Activated CD4-positive, alpha-beta T cell treated with anti-CD3 and anti-CD28 coated beads, Interleukin-2, amount 50 U/mL, for 24 hours (primary cell): ENCODE measurements around the gene DHX34.
A peak's percentile ranks its signal among the peaks of the same experiment; 100 is the strongest.
"Not testable (repeated sequence)": the region's sequence is repeated elsewhere in the genome, so short reads cannot be mapped to it uniquely, and the experiment has no call there.

Source experiments
- DNase-seq, 2 donors: peaks; one replicate each; pipeline ENCODE4 v3.0.0-alpha.2; 2020; ENCODE audit warnings: low read depth in 1 of 2, low spot score in 1 of 2

The DHX34 gene, protein sequence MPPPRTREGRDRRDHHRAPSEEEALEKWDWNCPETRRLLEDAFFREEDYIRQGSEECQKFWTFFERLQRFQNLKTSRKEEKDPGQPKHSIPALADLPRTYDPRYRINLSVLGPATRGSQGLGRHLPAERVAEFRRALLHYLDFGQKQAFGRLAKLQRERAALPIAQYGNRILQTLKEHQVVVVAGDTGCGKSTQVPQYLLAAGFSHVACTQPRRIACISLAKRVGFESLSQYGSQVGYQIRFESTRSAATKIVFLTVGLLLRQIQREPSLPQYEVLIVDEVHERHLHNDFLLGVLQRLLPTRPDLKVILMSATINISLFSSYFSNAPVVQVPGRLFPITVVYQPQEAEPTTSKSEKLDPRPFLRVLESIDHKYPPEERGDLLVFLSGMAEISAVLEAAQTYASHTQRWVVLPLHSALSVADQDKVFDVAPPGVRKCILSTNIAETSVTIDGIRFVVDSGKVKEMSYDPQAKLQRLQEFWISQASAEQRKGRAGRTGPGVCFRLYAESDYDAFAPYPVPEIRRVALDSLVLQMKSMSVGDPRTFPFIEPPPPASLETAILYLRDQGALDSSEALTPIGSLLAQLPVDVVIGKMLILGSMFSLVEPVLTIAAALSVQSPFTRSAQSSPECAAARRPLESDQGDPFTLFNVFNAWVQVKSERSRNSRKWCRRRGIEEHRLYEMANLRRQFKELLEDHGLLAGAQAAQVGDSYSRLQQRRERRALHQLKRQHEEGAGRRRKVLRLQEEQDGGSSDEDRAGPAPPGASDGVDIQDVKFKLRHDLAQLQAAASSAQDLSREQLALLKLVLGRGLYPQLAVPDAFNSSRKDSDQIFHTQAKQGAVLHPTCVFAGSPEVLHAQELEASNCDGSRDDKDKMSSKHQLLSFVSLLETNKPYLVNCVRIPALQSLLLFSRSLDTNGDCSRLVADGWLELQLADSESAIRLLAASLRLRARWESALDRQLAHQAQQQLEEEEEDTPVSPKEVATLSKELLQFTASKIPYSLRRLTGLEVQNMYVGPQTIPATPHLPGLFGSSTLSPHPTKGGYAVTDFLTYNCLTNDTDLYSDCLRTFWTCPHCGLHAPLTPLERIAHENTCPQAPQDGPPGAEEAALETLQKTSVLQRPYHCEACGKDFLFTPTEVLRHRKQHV

GRCh38 chr19:47348819-47349795 is at the start of gene DHX34:
TSS of gene DHX34 (plus strand) at chr19:47349315. CDS start at chr19:47353031, 3,716 bp downstream.
- DNase-seq, result peak; percentile 98

DNA sequence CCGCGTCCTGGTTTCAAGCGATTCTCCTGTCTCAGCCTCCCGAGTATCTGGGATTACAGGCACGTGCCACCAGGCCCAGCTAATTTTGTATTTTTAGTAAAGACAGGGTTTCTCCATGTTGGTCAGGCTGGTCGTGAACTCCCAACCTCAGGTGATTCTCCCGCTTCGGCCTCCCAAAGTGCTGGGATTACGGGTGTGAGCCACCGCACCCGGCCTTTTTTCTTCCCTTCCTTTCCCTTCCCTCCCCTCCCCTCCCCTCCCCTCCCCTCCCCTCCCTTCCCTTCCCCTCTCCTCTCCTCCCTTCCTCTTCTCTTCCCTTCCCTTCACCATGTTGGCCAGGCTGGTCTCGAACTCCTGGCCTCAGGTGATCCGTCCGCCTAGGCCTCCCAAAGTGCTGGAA is 48.2 kb upstream of the DHX34 start:
- not testable (repeated sequence) for DNase-seq

DNA sequence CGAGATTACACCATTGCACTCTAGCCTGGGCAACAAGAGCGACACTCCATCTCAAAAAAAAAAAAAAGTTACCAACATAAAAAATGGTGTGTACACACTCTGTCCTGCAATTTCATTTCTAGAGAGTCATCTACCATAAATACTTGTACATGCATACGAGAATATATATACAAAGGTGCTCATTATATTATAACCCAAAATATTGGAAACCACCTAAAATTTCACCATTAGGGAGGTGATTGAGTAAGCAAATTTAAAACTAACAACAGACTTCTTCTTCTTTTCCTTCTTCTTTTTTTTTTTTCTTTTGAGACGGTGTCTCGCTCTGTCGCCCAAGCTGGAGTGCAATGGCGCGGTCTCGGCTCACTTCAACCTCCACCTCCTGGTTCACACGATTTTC is 46.9 kb upstream of the DHX34 start:
- no peak for DNase-seq

DNA sequence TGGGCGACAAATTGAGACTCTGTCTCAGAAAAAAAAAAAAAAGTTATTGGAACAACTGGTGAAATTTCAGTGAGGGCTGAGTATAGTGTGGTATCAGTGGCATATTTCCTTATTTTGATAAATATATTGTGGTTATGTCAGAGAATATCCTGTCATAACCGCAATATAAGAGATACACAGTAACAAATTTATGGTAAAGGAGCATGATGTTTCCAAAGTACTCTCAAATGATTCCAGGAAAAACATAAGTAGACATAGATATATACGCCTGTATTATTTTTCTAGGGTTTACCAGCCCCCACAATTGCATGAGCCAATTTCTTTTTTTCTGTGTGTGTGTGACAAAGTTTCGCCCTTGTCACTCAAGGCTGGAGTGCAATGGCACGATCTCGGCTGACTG is 45.1 kb upstream of the DHX34 start:
- no peak for DNase-seq

- DNase-seq, result peak; percentile 21 to 35
Observed at GRCh38 chr19:47305309-47305751, 43.8 kb upstream of the DHX34 start.

DNA sequence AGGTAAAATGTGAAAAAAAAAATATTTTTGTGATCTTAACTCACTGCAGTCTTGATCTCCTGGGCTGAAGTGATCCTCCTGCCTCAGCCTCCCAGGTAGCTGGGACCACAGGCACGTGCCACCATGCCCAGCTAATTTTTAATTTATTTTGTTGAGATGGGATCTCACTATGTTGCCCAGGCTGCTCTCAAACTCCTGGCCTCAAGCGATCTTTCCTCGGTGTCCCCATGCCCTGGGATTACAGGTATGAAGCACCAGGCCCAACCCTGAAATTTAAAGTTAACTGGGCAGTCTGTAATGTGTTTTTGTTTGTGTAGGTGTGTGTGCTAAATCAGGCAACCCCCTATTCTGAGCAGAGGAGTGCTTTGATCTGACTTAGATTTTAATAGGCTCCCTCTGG is 42.8 kb upstream of the DHX34 start:
- DNase-seq, result no peak

- DNase-seq, result no peak
Observed at GRCh38 chr19:47309038-47309437, 40.1 kb upstream of the DHX34 start.

GRCh38 chr19:47309608-47310007 is 39.5 kb upstream of the DHX34 start, which contains the start of gene C5AR1:
TSS of gene C5AR1 (plus strand) at chr19:47309861. CDS start at chr19:47309896, 35 bp downstream.
- no peak for DNase-seq

GRCh38 chr19:47310323-47310722 is 38.8 kb upstream of the DHX34 start:
- DNase-seq, result no peak

- no peak for DNase-seq
Observed at GRCh38 chr19:47310819-47311218, 38.3 kb upstream of the DHX34 start.

DNA sequence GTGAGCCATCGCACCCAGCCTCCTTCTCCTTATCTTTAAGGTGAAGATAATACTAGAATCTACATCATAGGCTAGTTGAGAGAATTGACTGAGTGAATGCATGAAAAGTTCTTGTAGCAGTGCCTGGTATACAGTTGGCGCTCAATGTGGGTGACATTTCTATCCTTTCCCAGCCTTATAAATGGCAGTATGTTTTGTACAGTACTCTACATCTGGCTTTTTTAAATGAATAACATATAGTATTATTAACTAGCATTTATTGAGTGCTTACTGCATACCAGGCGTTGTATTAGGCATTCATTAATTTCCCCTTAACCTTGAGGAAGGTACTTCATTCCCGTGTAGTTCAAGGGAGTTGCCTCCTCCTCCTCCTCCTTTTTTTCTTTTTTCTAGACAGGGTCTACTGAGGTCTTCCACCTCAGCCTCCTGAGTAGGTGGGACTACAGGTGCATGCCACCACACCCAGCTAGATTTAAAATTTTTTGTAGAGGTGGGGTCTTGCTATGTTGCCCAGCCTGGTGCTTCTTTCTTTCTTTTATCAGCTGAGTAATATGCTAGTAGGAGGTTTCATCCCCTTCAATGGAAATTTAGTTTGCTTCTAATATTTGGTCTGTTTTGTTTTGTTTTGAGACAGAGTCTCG is 36.6 kb upstream of the DHX34 start:
- no peak for DNase-seq

DNA sequence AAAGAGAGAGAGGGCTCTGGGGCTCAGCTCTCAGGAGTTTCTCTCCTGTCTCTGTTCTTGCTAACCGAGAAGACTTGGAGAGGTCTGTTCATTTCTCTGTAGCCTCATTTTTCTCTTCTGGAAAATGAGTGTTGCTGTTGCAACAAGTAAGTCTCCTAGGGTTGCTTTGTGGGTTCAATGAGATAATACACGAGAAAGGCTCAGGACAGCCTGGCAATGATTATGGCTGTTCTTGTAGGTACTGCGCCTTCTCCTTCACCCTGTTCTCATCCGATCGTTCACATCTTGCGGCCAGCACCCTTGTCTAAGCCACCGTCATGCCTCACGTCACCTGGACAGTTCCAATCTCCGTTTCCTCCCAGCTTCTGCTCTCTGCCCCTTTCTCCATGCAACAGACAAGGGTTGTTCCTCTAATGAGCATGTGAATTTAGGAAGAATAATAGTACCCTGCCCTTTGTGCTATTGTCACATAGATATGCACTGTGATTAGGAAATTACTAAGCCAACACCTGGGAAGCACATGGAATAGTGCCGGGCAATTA is 35.3 kb upstream of the DHX34 start:
- DNase-seq, result no peak

DNA sequence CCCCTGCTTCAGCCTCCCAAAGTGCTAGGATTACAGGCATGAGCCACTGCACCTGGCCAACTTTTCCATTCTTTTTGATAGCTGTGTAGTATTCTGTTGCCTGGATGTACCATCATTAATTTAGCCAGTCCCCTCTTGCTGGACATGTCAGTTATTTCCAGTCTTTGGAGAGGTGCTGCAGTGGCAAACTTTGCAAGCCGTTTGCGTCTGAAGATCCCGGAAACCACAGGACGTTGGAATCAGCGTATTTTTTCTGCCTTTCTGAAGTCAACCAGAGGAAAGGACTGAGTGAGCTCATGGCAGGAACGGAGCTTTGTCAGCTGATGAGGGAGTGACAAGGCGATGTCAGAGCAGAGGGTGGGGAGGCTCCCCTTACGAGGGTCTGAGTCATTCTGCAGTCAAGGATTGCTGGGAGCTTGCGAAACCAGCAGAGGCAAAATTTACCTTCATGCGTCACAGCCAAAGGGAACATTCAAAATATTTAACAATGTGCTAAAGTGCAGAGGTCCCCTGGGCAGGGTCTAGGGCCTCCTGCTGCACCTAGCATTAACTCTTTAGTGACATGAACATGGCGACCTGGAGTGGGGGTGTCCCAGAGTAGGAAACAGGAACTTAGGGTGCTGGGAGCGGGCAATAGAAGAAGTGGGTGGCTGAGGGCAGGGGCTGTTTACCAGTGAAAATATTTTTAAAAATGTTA is 33.8 kb upstream of the DHX34 start:
- peak in 1 of 2 donors; percentile 5 for DNase-seq

DNA sequence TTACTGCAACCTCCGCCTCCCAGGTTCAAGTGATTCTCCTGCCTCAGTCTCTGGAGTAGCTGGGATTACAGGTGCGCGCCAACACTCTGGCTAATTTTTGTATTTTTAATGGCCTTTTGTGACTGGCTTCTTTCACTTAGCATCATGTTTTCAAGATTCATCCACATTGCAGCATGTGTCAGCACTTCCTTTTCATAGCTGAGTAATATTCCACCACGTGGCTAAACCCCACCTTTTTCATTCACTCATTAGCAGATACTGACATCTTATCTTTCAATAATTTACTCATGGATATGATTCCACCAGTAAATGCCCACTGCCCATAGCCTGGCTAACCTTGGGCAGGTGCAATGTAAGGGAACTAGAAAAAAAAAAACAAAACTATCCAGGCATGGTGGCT is 32.6 kb upstream of the DHX34 start:
- no peak for DNase-seq

- DNase-seq, result no peak
Observed at GRCh38 chr19:47319923-47320871, 28.9 kb upstream of the DHX34 start.

GRCh38 chr19:47321630-47322029 is 27.5 kb upstream of the DHX34 start:
- no peak for DNase-seq

DNA sequence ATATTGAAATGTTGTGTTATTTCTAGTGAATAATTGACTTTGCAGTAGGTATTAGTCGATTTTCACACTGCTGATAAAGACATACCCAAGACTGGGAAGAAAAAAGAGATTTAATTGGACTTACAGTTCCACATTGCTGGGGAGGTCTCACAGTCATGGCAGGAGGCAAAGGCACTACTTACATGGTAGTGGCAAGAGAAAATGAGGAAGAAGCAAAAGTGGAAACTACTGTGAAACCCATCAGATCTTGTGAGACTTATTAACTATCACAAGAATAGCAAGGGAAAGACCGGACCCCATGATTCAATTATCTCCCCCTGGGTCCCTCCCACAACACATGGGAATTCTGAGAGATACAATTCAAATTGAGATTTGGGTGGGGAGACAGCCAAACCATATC is 27.1 kb upstream of the DHX34 start:
- no peak for DNase-seq

GRCh38 chr19:47323409-47323808 is 25.7 kb upstream of the DHX34 start:
- DNase-seq, result no peak
